COR-L47 (cell line): ENCODE data around the gene UTP11.

Experiments
- DNase-seq: peaks from one replicate; lab custom pipeline; 2025; lab: John Stamatoyannopoulos, UW

UTP11 gene

GRCh38 chr1:38003261-38004250, 9.0 kb upstream of the UTP11 start:
- no peak for DNase-seq

- DNase-seq: no peak
These were observed 8.0 kb upstream of the UTP11 start for GRCh38 chr1:38004284-38005108.

GRCh38 chr1:38005195-38006007, 7.1 kb upstream of the UTP11 start, which contains the start of gene FHL3:
TSS of gene FHL3 (minus strand) at chr1:38005514. CDS start at chr1:37999412, 6,102 bp downstream.
- DNase-seq: peak; percentile 49

GRCh38 chr1:38006008-38006828, 6.3 kb upstream of the UTP11 start:
- no peak for DNase-seq

- DNase-seq: no peak
These were observed 3.3 kb upstream of the UTP11 start for GRCh38 chr1:38009088-38009840.

- no peak for DNase-seq
These were observed 2.7 kb upstream of the UTP11 start for GRCh38 chr1:38009841-38010180.

- no peak for DNase-seq
These were observed 691 bp downstream of the UTP11 start for GRCh38 chr1:38013227-38013622.

GRCh38 chr1:38014171-38014570, 1.6 kb downstream of the UTP11 start:
- no peak for DNase-seq

GRCh38 chr1:38014724-38015424, 2.3 kb downstream of the UTP11 start:
- DNase-seq: no peak

- DNase-seq: no peak
These were observed 3.6 kb downstream of the UTP11 start for GRCh38 chr1:38015978-38016725.

- no peak for DNase-seq
These were observed 6.4 kb downstream of the UTP11 start for GRCh38 chr1:38018864-38019343.

- no peak for DNase-seq
These were observed 7.9 kb downstream of the UTP11 start for GRCh38 chr1:38020396-38020795.

- DNase-seq: no peak
These were observed 9.4 kb downstream of the UTP11 start for GRCh38 chr1:38021969-38022368.

GRCh38 chr1:38022810-38023209, 10.3 kb downstream of the UTP11 start:
- no peak for DNase-seq

GRCh38 chr1:38025233-38025632, 12.7 kb downstream of the UTP11 start:
- DNase-seq: no peak

GRCh38 chr1:38025664-38026063, 13.1 kb downstream of the UTP11 start:
- DNase-seq: no peak

- no peak for DNase-seq
These were observed 14.2 kb downstream of the UTP11 start for GRCh38 chr1:38026592-38027200.
